Stimulated activated memory B cell treated with anti-CD40 and anti-IgM and Interleukin-4, amounts not matched to agents 10 μg/mL and 1 μg/mL and 100 μg/mL, for 72 hours (primary cell): ENCODE data around the gene NSFL1C.
"Not testable (repeated sequence)": the region's sequence is repeated elsewhere in the genome, so short reads cannot be mapped to it uniquely, and the experiment has no call there.

Experiments used
- ATAC-seq: fragments of 150-1000 bp; cut with Tn5 transposase; 2 replicates; pipeline ENCODE4 v1.10.0; 2021
- H3K27ac Mint-ChIP-seq: one replicate; pipeline ENCODE4 v1.8.0; 2022; ENCODE audit warnings: mild to moderate bottlenecking, mixed read lengths
- H3K27me3 Mint-ChIP-seq: one replicate; pipeline ENCODE4 v1.8.0; 2022; ENCODE audit warnings: mixed read lengths
- H3K36me3 Mint-ChIP-seq: one replicate; pipeline ENCODE4 v1.8.0; 2022; ENCODE audit warnings: mixed read lengths
- H3K4me1 Mint-ChIP-seq: one replicate; pipeline ENCODE4 v1.8.0; 2022; ENCODE audit warnings: mixed read lengths
- H3K4me3 Mint-ChIP-seq: one replicate; pipeline ENCODE4 v1.8.0; 2022; ENCODE audit warnings: mild to moderate bottlenecking, moderate library complexity, mixed read lengths
- H3K9me3 Mint-ChIP-seq: one replicate; pipeline ENCODE4 v1.8.0; 2022; ENCODE audit warnings: mixed read lengths

The NSFL1C gene

GRCh38 chr20:1402149-1402548 lies 64.5 kb downstream of the NSFL1C start:
- Mint-ChIP-seq H3K4me1 (peaks cover 21% of the 10 kb centered on the region), H3K27me3 (peaks cover 15% of the 10 kb centered on the region), H3K9me3 (no peaks in the 10 kb centered on the region), H3K27ac (no peak overlapping the region), H3K36me3 (no peaks in the 10 kb centered on the region), H3K4me3 (no peak overlapping the region)
- ATAC-seq = no peak

- no peaks in the 10 kb centered on the region for H3K36me3 Mint-ChIP-seq
- ATAC-seq = no peak
- no peak overlapping the region for H3K27ac Mint-ChIP-seq
- peaks cover 15% of the 10 kb centered on the region for H3K27me3 Mint-ChIP-seq
- H3K4me3 Mint-ChIP-seq = no peak overlapping the region
- H3K9me3 Mint-ChIP-seq = no peaks in the 10 kb centered on the region
- peaks cover 21% of the 10 kb centered on the region for H3K4me1 Mint-ChIP-seq
Measured at GRCh38 chr20:1401451-1401907, 65.2 kb downstream of the NSFL1C start.

GRCh38 chr20:1399678-1400366 lies 66.8 kb downstream of the NSFL1C start:
- not testable (repeated sequence) for H3K36me3 Mint-ChIP-seq, H3K4me3 Mint-ChIP-seq, H3K9me3 Mint-ChIP-seq, ATAC-seq
- peaks cover 15% of the 10 kb centered on the region for H3K27me3 Mint-ChIP-seq
- peak overlapping the region; percentile 54 for H3K27ac Mint-ChIP-seq
- peaks cover 29% of the 10 kb centered on the region for H3K4me1 Mint-ChIP-seq

- not testable (repeated sequence) for H3K9me3 Mint-ChIP-seq, H3K36me3 Mint-ChIP-seq, H3K4me3 Mint-ChIP-seq, H3K27me3 Mint-ChIP-seq
- Mint-ChIP-seq H3K4me1 (peaks cover 45% of the 10 kb centered on the region), H3K27ac (peak overlapping the region; percentile 54)
- peak; percentile 69 for ATAC-seq
Measured at GRCh38 chr20:1398185-1398584, 68.5 kb downstream of the NSFL1C start.

DNA sequence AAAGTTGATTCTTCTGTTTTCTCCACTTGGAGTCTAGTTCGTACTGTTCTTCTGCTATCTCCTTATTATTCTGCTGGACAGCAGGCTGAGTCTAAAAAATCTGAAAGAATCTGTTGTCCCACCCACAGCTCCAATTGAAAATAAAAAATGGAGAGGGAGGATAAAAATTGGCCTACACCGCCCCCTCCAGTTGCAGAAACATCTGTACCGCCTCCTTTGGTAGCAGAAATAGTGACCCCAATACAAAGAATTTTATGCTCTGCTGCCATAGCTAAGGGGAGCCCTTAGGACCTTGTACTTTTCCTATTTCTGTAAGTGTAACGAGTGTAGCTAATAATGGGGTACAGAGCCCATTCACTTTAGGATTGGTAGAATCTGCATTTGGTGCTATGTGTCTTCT lies 68.9 kb downstream of the NSFL1C start:
- H3K27ac Mint-ChIP-seq = peak overlapping the region; percentile 54
- peaks cover 5% of the 10 kb centered on the region for H3K27me3 Mint-ChIP-seq

DNA sequence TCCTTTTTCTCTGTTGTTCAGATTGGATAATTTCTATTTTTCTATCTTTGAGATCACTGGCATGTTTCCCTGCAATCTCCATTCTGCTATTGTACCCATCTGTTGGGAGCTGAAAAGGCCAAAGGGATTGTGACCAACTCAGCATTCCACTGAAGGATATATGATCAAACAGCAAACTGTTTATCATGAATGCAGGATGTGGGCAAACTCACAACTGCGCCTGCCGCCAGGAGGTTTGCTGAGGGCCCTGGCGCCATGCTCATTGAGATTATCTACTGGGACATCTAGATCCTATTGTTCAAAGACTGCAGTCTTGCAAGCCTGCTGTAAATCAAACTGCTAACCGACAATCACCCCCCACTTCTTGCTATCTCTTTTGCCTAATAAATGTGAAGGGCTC lies 69.9 kb downstream of the NSFL1C start:
- Mint-ChIP-seq H3K9me3 (no peaks in the 10 kb centered on the region), H3K27ac (no peak overlapping the region), H3K4me3 (no peak overlapping the region), H3K4me1 (peaks cover 45% of the 10 kb centered on the region), H3K36me3 (no peaks in the 10 kb centered on the region), H3K27me3 (no peaks in the 10 kb centered on the region)
- no peak for ATAC-seq

More for the DNA sequence above, 68.9 kb downstream of the NSFL1C start:
- Mint-ChIP-seq H3K9me3 (no peaks in the 10 kb centered on the region), H3K4me1 (peaks cover 46% of the 10 kb centered on the region), H3K4me3 (no peak overlapping the region), H3K36me3 (no peaks in the 10 kb centered on the region)
- no peak for ATAC-seq

DNA sequence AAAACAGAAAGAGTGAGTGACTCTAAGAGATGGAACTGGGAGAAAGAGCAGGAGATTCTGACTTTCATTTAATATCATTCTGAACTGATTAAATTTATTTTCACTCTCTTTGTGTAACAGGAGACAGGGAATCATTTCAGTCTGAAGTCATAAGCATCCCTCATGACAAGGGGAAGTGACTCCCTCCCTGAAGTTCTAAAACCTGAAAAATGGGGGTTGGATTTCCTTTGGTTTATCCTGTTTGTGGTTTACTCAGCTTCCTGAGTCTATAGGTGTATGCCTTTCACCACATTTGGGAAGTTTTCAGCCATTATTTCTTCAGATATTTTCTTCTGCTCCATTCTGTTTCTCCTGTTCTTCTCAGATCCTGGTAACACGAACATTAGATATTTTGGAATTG lies 70.4 kb downstream of the NSFL1C start:
- H3K36me3 Mint-ChIP-seq = no peaks in the 10 kb centered on the region
- peaks cover 49% of the 10 kb centered on the region for H3K4me1 Mint-ChIP-seq
- H3K9me3 Mint-ChIP-seq = no peaks in the 10 kb centered on the region
- no peak overlapping the region for H3K4me3 Mint-ChIP-seq
- no peak overlapping the region for H3K27ac Mint-ChIP-seq
- no peaks in the 10 kb centered on the region for H3K27me3 Mint-ChIP-seq
- no peak for ATAC-seq

- Mint-ChIP-seq H3K27me3 (no peaks in the 10 kb centered on the region), H3K36me3 (no peaks in the 10 kb centered on the region), H3K27ac (peak overlapping the region; percentile 79), H3K9me3 (no peaks in the 10 kb centered on the region), H3K4me1 (peaks cover 65% of the 10 kb centered on the region), H3K4me3 (no peak overlapping the region)
- ATAC-seq = no peak
Measured at GRCh38 chr20:1394686-1395085, 72.0 kb downstream of the NSFL1C start.

- no peak for ATAC-seq
- Mint-ChIP-seq H3K27ac (peak overlapping the region; percentile 79), H3K9me3 (no peaks in the 10 kb centered on the region), H3K27me3 (no peaks in the 10 kb centered on the region), H3K36me3 (peaks cover 6% of the 10 kb centered on the region), H3K4me3 (peak overlapping the region; percentile 95), H3K4me1 (peaks cover 68% of the 10 kb centered on the region)
Measured at GRCh38 chr20:1393507-1393882, 73.2 kb downstream of the NSFL1C start.

DNA sequence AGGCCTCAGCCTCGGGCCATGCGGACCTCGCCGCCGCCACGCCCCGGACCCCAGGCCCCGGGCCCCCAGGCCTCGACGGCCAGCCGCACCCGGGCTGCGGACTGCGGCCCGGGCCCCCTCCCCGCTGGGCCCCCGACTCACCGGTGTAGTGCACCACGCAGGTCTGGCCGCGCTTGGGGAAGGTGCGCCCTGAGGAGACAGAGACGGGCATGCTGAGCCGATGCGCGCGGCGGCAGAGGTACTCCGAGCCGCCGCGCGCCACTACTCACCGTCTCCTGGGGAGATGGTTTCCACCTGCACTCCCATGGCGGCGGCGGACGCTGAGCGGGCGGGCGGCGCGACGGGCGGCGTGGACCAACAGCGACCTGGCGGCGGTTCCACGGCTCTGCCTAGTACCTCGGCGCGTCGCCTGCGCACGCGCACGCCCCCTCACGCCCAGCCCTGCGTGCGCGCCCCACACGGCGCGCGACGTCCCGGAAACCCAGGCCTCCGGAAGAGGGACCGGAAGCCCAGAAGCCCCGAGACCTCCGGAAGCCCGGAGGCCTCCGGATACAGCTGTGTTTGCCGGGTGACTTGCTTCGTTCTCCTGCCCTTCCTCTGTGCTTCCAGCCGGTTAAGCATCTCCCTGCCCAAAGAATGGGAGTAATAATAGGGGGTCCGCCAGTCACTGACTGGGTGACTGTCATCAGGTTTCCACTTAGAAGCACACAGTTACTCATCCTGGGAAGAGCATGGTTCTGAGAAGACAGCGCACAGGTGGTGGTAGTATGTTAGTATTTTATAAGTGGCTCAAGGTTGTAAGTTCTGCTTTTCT lies 73.7 kb downstream of the NSFL1C start, which contains the start of gene FKBP1A:
Gene FKBP1A, minus strand, starts transcription at position 362 of the 814 bp plus-strand sequence. Its CDS starts 56 bp downstream, at position 306.
- H3K4me1 Mint-ChIP-seq = peaks cover 68% of the 10 kb centered on the region
- peak; percentile 96 for ATAC-seq
- peaks cover 6% of the 10 kb centered on the region for H3K36me3 Mint-ChIP-seq
- no peaks in the 10 kb centered on the region for H3K27me3 Mint-ChIP-seq
- H3K27ac Mint-ChIP-seq = peak within 1 kb of the TSS; percentile 79
- peak within 1 kb of the TSS; percentile 95 for H3K4me3 Mint-ChIP-seq
- H3K9me3 Mint-ChIP-seq = no peaks in the 10 kb centered on the region

DNA sequence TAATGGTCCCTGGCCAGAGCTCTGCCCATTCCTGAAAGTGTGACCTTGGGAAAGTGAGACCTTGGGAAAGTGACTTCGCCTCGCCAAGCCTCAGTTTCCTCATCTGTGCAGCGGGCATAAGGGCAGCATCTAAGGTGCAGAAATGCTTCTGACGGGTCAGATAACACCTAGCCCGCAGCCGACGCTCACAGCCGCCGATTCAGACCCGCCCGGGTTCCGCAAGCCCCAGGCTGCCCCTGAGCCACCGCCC lies 74.3 kb downstream of the NSFL1C start:
- peak; percentile 31 for ATAC-seq
- Mint-ChIP-seq H3K27me3 (no peaks in the 10 kb centered on the region), H3K4me1 (peaks cover 71% of the 10 kb centered on the region), H3K4me3 (peak overlapping the region; percentile 95), H3K36me3 (peaks cover 6% of the 10 kb centered on the region), H3K27ac (peak overlapping the region; percentile 46), H3K9me3 (no peaks in the 10 kb centered on the region)
